ENCODE measurements around the gene GNPNAT1.

The GNPNAT1 gene

GRCh38 chr14:52735921-52736489 is 55.4 kb downstream of the GNPNAT1 start:
- H3F3A ChIP-seq (ENCODE audit: insufficient read depth, low read length): no peaks in the 10 kb centered on the region; the same call in 1 of the 2 replicates
- no peaks in the 10 kb centered on the region for H3K27me3 ChIP-seq (ENCODE audit: insufficient read depth, low read length)
- no peak overlapping the region for H2AFZ ChIP-seq (ENCODE audit: low read length)
- peaks cover 51% of the 10 kb centered on the region for H3K79me2 ChIP-seq (ENCODE audit: insufficient read depth, low read length)
- no peak overlapping the region for H3K4me2 ChIP-seq (ENCODE audit: low read length)
- no peak for TF ChIP-seq CTCF (IDR thresholded peaks at IDR 0.05; ENCODE audit: low read length)
- TF ChIP-seq EZH2 (IDR thresholded peaks at IDR 0.05; ENCODE audit: borderline replicate concordance, low read length): no peak
- no peaks in the 10 kb centered on the region for H4K20me1 ChIP-seq (ENCODE audit: insufficient read depth, low read length)
- H3K36me3 ChIP-seq (ENCODE audit: insufficient read depth, low read length): peaks cover 29% of the 10 kb centered on the region; the same call in 1 of the 2 replicates
- H3K4me3 ChIP-seq (ENCODE audit: low read depth, low read length, poor library complexity, severe bottlenecking): no peak overlapping the region
- no peak overlapping the region for H3K27ac ChIP-seq (ENCODE audit: low read depth, low read length, poor library complexity, severe bottlenecking)
- no peak overlapping the region for H3K9ac ChIP-seq (ENCODE audit: low read length)
- H3K4me1 ChIP-seq (ENCODE audit: insufficient read depth, low read length, severe bottlenecking): peaks cover 19% of the 10 kb centered on the region
- H3K9me3 ChIP-seq (ENCODE audit: low read length): no peaks in the 10 kb centered on the region
- H3K9me2 ChIP-seq (ENCODE audit: low read depth, low read length): no peaks in the 10 kb centered on the region

GRCh38 chr14:52733824-52734223 is 57.6 kb downstream of the GNPNAT1 start:
- H3F3A ChIP-seq (ENCODE audit: insufficient read depth, low read length): no peaks in the 10 kb centered on the region; the same call in 1 of the 2 replicates
- TF ChIP-seq CTCF (IDR thresholded peaks at IDR 0.05; ENCODE audit: low read length): no peak
- no peak for TF ChIP-seq EZH2 (IDR thresholded peaks at IDR 0.05; ENCODE audit: borderline replicate concordance, low read length)
- H3K4me1 ChIP-seq (ENCODE audit: insufficient read depth, low read length, severe bottlenecking): peaks cover 13% of the 10 kb centered on the region
- no peak overlapping the region for H3K27ac ChIP-seq (ENCODE audit: low read depth, low read length, poor library complexity, severe bottlenecking)
- H3K4me2 ChIP-seq (ENCODE audit: low read length): no peak overlapping the region
- no peaks in the 10 kb centered on the region for H3K9me3 ChIP-seq (ENCODE audit: low read length)
- H3K4me3 ChIP-seq (ENCODE audit: low read depth, low read length, poor library complexity, severe bottlenecking): no peak overlapping the region
- H4K20me1 ChIP-seq (ENCODE audit: insufficient read depth, low read length): no peaks in the 10 kb centered on the region
- no peaks in the 10 kb centered on the region for H3K27me3 ChIP-seq (ENCODE audit: insufficient read depth, low read length)
- no peak overlapping the region for H3K9ac ChIP-seq (ENCODE audit: low read length)
- no peaks in the 10 kb centered on the region for H3K9me2 ChIP-seq (ENCODE audit: low read depth, low read length)
- H3K36me3 ChIP-seq (ENCODE audit: insufficient read depth, low read length): peaks cover 29% of the 10 kb centered on the region; the same call in 1 of the 2 replicates
- H3K79me2 ChIP-seq (ENCODE audit: insufficient read depth, low read length): peaks cover 42% of the 10 kb centered on the region
- H2AFZ ChIP-seq (ENCODE audit: low read length): no peak overlapping the region

DNA sequence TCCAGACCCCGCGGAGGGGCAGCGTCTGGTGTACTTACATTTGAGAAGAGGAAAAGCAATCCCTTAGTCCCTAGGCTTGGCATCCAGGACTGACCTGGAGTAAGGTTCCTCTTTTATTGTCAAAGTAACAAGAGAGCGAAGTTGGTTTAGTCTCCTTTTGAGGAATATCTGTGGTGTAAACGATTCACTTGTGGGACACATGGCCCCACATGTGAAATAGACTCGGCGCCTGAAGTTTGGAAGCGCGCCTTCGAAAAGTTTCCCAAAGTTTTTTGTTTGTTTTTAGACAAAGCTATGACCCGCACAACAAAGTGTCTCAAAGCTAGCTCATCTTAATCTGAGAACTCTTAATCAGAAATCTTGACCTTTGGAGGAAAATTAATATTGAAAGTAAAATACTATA is 60.7 kb downstream of the GNPNAT1 start:
- no peaks in the 10 kb centered on the region for H4K20me1 ChIP-seq (ENCODE audit: insufficient read depth, low read length)
- H2AFZ ChIP-seq (ENCODE audit: low read length): no peak overlapping the region
- peak overlapping the region; percentile 77 for H3K4me3 ChIP-seq (ENCODE audit: low read depth, low read length, poor library complexity, severe bottlenecking)
- TF ChIP-seq CTCF (IDR thresholded peaks at IDR 0.05; ENCODE audit: low read length) (no peak), EZH2 (IDR thresholded peaks at IDR 0.05; ENCODE audit: borderline replicate concordance, low read length) (no peak)
- H3K9ac ChIP-seq (ENCODE audit: low read length): peak overlapping the region; percentile 76
- peak overlapping the region; percentile 9 for H3K27ac ChIP-seq (ENCODE audit: low read depth, low read length, poor library complexity, severe bottlenecking)
- peaks cover 9% of the 10 kb centered on the region for H3K4me1 ChIP-seq (ENCODE audit: insufficient read depth, low read length, severe bottlenecking)
- H3K9me3 ChIP-seq (ENCODE audit: low read length): no peaks in the 10 kb centered on the region
- peak overlapping the region; percentile 80 for H3K4me2 ChIP-seq (ENCODE audit: low read length)
- peaks cover 41% of the 10 kb centered on the region for H3K36me3 ChIP-seq (ENCODE audit: insufficient read depth, low read length)
- peaks cover 14% of the 10 kb centered on the region for H3K79me2 ChIP-seq (ENCODE audit: insufficient read depth, low read length)
- no peaks in the 10 kb centered on the region for H3F3A ChIP-seq (ENCODE audit: insufficient read depth, low read length)
- H3K9me2 ChIP-seq (ENCODE audit: low read depth, low read length): no peaks in the 10 kb centered on the region
- no peaks in the 10 kb centered on the region for H3K27me3 ChIP-seq (ENCODE audit: insufficient read depth, low read length)
